ENCODE data around the gene RGS9. TPM values are rescaled to one million over a fixed set of nuclear protein-coding genes. Genes with fewer than 3 reads are reported as not detected.

Gene RGS9
- total RNA-seq, 2 experiments from 2014 or later = 1.6 to 1.8 TPM

DNA sequence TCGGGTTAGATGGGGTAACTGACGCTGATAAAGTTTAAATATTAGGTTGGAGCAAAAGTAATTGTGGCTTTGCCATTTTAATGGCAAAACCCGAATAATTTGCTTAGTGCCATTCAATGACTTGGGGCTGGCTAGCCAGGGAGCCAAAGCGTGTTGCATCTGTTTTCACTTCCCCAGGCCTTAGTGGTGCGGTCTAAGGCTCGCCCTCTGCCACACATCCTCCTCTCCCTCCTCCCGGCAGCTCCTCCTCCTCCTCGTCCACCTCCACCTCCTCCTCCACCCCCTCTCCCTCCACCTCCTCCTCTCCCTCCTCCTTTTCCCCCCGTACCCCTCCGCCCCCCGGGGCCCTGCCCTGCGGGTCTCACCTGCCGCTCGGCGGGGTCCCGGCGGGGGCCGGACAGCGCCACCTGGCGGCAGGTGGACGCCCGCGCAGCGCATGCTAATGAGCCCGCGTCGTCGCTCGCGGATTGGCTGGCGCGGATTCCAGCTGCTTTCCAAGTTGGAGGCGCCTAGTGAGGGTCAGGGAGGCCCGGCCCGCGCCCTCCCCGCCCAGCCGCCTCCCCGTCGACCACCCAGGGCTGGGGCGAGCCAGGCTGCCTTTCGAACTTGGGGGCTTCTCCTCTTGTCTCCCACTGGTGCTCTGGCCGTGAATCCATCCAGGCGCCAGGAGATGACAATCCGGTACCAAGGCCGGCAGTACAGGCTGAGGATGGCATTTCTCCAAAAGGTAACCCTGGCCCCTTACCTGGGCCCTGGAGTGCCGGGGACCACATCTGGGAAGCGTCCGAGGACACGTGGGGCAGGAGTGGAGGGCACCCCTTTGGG is 36.6 kb upstream of the RGS9 start:
- ChIA-PET POLR2A (interaction anchor here (0.7 to 1.1 kb wide), 3 partner anchors 115 to 129 kb away, joined by 4 read pairs; no protein-coding TSS in a partner anchor), CTCF (interaction anchor here (0.6 to 4.1 kb wide), 37 partner anchors 10 to 158 kb away, joined by 3 to 33 read pairs (median 3); partner anchors contain the start of gene RGS9)
- Mint-ChIP-seq H3K27ac (peak overlapping the region; percentile 96), H3K9me3 (ENCODE audit: low read depth) (no peaks in the 10 kb centered on the region), H3K36me3 (ENCODE audit: low read depth) (no peaks in the 10 kb centered on the region), H3K4me1 (peaks cover 24% of the 10 kb centered on the region), H3K27me3 (peaks cover 2% of the 10 kb centered on the region), H3K4me3 (peak overlapping the region; percentile 78)
- DNase-seq = peak; percentile 87
- intact Hi-C loops (cut with DNase I, micrococcal nuclease) = loop anchor here (1.0 to 5.0 kb wide), 17 partner anchors 23 to 322 kb away; partner anchors contain the start of genes GNA13 (in 1 of the 2), LRRC37A3 (in 1 of the 2) and RGS9 (in 1 of the 2)
- peak; percentile 70 for ATAC-seq

- Mint-ChIP-seq H3K27me3 (peaks cover 2% of the 10 kb centered on the region), H3K4me1 (peaks cover 17% of the 10 kb centered on the region), H3K27ac (no peak overlapping the region), H3K4me3 (peak overlapping the region; percentile 78), H3K36me3 (ENCODE audit: low read depth) (no peaks in the 10 kb centered on the region), H3K9me3 (ENCODE audit: low read depth) (no peaks in the 10 kb centered on the region)
- ChIA-PET POLR2A (no interaction called here), CTCF (interaction anchor here (0.5 to 4.1 kb wide), 18 partner anchors 13 to 1436 kb away, joined by 3 to 33 read pairs (median 3); partner anchors contain the start of gene RGS9)
- intact Hi-C loops (cut with DNase I, micrococcal nuclease) = loop anchor here (2.0 to 5.0 kb wide), 4 partner anchors 97 to 323 kb away; no protein-coding TSS in a partner anchor
- ATAC-seq = no peak
- DNase-seq = no peak
Observed at GRCh38 chr17:65101371-65101770, 35.8 kb upstream of the RGS9 start.

GRCh38 chr17:65102235-65102634 is 34.9 kb upstream of the RGS9 start:
- no peaks in the 10 kb centered on the region for H3K9me3 Mint-ChIP-seq (ENCODE audit: low read depth)
- peaks cover 15% of the 10 kb centered on the region for H3K4me1 Mint-ChIP-seq
- ChIA-PET POLR2A (no interaction called here), CTCF (interaction anchor here (0.6 to 2.9 kb wide), 3 partner anchors 16 to 140 kb away, joined by 3 to 26 read pairs (median 3); no protein-coding TSS in a partner anchor)
- intact Hi-C loops (cut with DNase I, micrococcal nuclease) = loop anchor here in 1 of 2 experiments (5.0 kb wide), 1 partner anchor 175 kb away; no protein-coding TSS in a partner anchor
- ATAC-seq = no peak
- no peak overlapping the region for H3K27ac Mint-ChIP-seq
- H3K27me3 Mint-ChIP-seq = peaks cover 2% of the 10 kb centered on the region
- no peak overlapping the region for H3K4me3 Mint-ChIP-seq
- DNase-seq = no peak
- H3K36me3 Mint-ChIP-seq (ENCODE audit: low read depth) = no peaks in the 10 kb centered on the region

GRCh38 chr17:65102788-65103187 is 34.4 kb upstream of the RGS9 start:
- intact Hi-C loops (cut with DNase I, micrococcal nuclease) = loop anchor here in 1 of 2 experiments (5.0 kb wide), 1 partner anchor 175 kb away; no protein-coding TSS in a partner anchor
- ChIA-PET POLR2A (no interaction called here), CTCF (interaction anchor here (0.6 kb wide), 2 partner anchors 41 to 684 kb away, joined by 3 to 4 read pairs; no protein-coding TSS in a partner anchor)
- Mint-ChIP-seq H3K36me3 (ENCODE audit: low read depth) (no peaks in the 10 kb centered on the region), H3K9me3 (ENCODE audit: low read depth) (no peaks in the 10 kb centered on the region), H3K4me1 (peaks cover 15% of the 10 kb centered on the region), H3K27me3 (peaks cover 2% of the 10 kb centered on the region), H3K27ac (no peak overlapping the region), H3K4me3 (no peak overlapping the region)
- ATAC-seq (no peak), DNase-seq (no peak)

DNA sequence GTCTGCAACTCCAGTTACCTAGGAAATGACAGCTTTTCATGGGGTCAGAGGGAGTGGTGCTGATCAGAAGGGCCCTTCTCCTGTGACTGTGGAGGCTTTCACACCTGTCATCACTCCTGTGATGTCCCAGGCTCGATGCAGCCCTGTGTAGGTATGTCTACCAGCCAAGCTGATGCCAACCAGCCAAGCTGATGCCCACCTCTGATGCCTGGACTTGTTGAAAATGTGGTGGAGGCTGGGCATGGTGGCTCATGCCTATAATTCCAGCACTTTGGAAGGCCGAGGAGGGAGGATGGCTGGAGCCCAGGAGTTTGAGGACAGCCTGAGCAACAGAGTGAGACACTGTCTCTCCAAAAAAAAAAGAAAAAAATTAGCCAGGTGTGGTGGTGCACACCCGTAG is 33.7 kb upstream of the RGS9 start:
- ChIA-PET CTCF (interaction anchor here (0.6 to 1.3 kb wide), 4 partner anchors 9 to 685 kb away, joined by 3 to 5 read pairs (median 4); no protein-coding TSS in a partner anchor), POLR2A (no interaction called here)
- ATAC-seq (no peak), DNase-seq (no peak)
- H3K4me1 Mint-ChIP-seq = peaks cover 15% of the 10 kb centered on the region
- intact Hi-C loops (cut with DNase I, micrococcal nuclease) = loop anchor here in 1 of 2 experiments (5.0 kb wide), 1 partner anchor 176 kb away; no protein-coding TSS in a partner anchor
- H3K9me3 Mint-ChIP-seq (ENCODE audit: low read depth) = no peaks in the 10 kb centered on the region
- peaks cover 2% of the 10 kb centered on the region for H3K27me3 Mint-ChIP-seq
- no peak overlapping the region for H3K4me3 Mint-ChIP-seq
- no peak overlapping the region for H3K27ac Mint-ChIP-seq
- no peaks in the 10 kb centered on the region for H3K36me3 Mint-ChIP-seq (ENCODE audit: low read depth)

- ChIA-PET POLR2A (no interaction called here), CTCF (interaction anchor here (0.7 to 1.3 kb wide), 3 partner anchors 9 to 22 kb away, joined by 3 to 5 read pairs (median 3); no protein-coding TSS in a partner anchor)
- H3K27me3 Mint-ChIP-seq = peaks cover 2% of the 10 kb centered on the region
- intact Hi-C loops (cut with DNase I, micrococcal nuclease) = loop anchor here in 1 of 2 experiments (5.0 kb wide), 1 partner anchor 177 kb away; no protein-coding TSS in a partner anchor
- H3K4me3 Mint-ChIP-seq = no peak overlapping the region
- H3K4me1 Mint-ChIP-seq = peaks cover 15% of the 10 kb centered on the region
- ATAC-seq (no peak), DNase-seq (no peak)
- no peaks in the 10 kb centered on the region for H3K36me3 Mint-ChIP-seq (ENCODE audit: low read depth)
- H3K27ac Mint-ChIP-seq = no peak overlapping the region
- H3K9me3 Mint-ChIP-seq (ENCODE audit: low read depth) = no peaks in the 10 kb centered on the region
Observed at GRCh38 chr17:65103896-65104295, 33.3 kb upstream of the RGS9 start.

DNA sequence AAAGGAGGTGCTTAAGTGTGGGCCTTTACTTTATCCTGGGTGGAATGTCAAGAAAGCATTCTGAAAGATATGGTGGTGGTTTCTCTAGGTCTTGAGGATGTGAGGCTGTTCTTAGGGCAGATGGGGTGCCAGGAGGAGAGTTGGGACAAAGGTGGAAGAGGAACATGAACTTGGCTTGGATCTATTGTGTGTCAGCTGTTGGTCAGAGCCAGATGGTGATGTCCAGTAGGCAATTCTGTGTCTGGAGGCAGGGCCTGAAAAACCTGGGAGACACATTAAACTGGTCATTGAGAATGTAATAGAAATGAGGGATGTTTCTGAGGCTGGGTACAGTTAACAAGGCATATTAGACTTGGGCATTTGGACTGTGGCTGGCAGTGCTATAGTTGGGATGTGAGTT is 32.6 kb upstream of the RGS9 start:
- Mint-ChIP-seq H3K27ac (no peak overlapping the region), H3K36me3 (ENCODE audit: low read depth) (no peaks in the 10 kb centered on the region), H3K4me1 (peaks cover 10% of the 10 kb centered on the region), H3K9me3 (ENCODE audit: low read depth) (no peaks in the 10 kb centered on the region), H3K27me3 (peaks cover 2% of the 10 kb centered on the region), H3K4me3 (no peak overlapping the region)
- ATAC-seq (no peak), DNase-seq (no peak)
- POLR2A ChIA-PET = no interaction called here
- intact Hi-C loops (cut with DNase I, micrococcal nuclease) = loop anchor here in 1 of 2 experiments (5.0 kb wide), 1 partner anchor 177 kb away; no protein-coding TSS in a partner anchor
- CTCF ChIA-PET = interaction anchor here (1.3 kb wide), 1 partner anchor 10 kb away, joined by 5 read pairs; no protein-coding TSS in a partner anchor

DNA sequence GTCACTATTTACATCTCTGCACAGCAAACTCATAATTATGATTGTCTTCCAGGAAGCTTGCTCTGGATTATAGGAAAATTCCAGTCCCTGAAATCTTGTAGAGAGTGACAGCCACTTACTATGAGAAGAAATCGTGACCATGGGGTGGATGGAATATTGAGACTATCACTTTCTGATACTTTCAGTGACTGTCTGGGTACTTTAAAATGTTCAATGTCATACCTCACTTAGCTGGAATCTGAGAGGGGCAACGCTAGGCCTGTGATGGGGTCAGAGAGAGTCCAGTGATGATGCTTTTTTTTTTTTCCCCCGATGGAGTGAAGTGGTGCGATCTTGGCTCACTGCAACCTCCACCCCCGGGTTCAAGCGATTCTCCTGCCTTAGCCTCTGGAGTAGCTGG is 32.2 kb upstream of the RGS9 start:
- intact Hi-C loops (cut with DNase I, micrococcal nuclease) = loop anchor here in 1 of 2 experiments (5.0 kb wide), 1 partner anchor 178 kb away; no protein-coding TSS in a partner anchor
- Mint-ChIP-seq H3K27ac (no peak overlapping the region), H3K4me1 (peaks cover 7% of the 10 kb centered on the region), H3K36me3 (ENCODE audit: low read depth) (no peaks in the 10 kb centered on the region), H3K4me3 (no peak overlapping the region), H3K9me3 (ENCODE audit: low read depth) (no peaks in the 10 kb centered on the region), H3K27me3 (peaks cover 2% of the 10 kb centered on the region)
- DNase-seq = no peak
- ChIA-PET CTCF (no interaction called here), POLR2A (no interaction called here)
- ATAC-seq = no peak

- H3K4me1 Mint-ChIP-seq = no peaks in the 10 kb centered on the region
- H3K36me3 Mint-ChIP-seq (ENCODE audit: low read depth) = no peaks in the 10 kb centered on the region
- intact Hi-C loops (cut with DNase I, micrococcal nuclease) = no loop called here
- CTCF ChIA-PET = interaction anchor here (1.0 kb wide), 1 partner anchor 29 kb away, joined by 4 read pairs; the partner anchor contains the start of gene RGS9
- H3K27me3 Mint-ChIP-seq = peaks cover 2% of the 10 kb centered on the region
- no peak overlapping the region for H3K27ac Mint-ChIP-seq
- no peak overlapping the region for H3K4me3 Mint-ChIP-seq
- POLR2A ChIA-PET = interaction anchor here (0.6 kb wide), 1 partner anchor 441 kb away, joined by 3 read pairs; no protein-coding TSS in a partner anchor
- no peaks in the 10 kb centered on the region for H3K9me3 Mint-ChIP-seq (ENCODE audit: low read depth)
- ATAC-seq (no peak), DNase-seq (no peak)
Observed at GRCh38 chr17:65108152-65108551, 29.0 kb upstream of the RGS9 start.

DNA sequence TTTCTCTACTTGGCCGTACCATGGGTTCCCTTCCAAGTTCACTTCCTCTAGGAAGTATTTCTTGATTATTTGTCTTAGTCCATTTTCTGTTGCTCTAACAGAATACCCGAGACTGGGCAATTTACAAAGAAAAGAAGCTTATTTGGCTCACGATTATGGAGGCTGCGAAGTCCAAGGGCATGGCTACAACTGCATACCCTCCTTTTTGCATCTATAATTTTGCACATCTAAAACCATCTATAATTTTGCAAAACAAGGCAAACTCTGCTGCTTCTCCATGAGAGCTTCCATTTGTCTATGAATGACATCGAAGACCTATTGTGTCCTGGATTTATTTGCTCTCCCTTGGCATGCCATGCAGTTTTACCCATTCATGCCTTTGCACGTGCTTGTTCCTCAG is 27.6 kb upstream of the RGS9 start:
- ChIA-PET POLR2A (no interaction called here), CTCF (interaction anchor here (0.6 to 1.2 kb wide), 2 partner anchors 10 to 107 kb away, joined by 3 read pairs; no protein-coding TSS in a partner anchor)
- intact Hi-C loops (cut with DNase I, micrococcal nuclease) = no loop called here
- ATAC-seq (no peak), DNase-seq (no peak)
- no peak overlapping the region for H3K27ac Mint-ChIP-seq
- no peaks in the 10 kb centered on the region for H3K9me3 Mint-ChIP-seq (ENCODE audit: low read depth)
- H3K4me1 Mint-ChIP-seq = no peaks in the 10 kb centered on the region
- peaks cover 2% of the 10 kb centered on the region for H3K27me3 Mint-ChIP-seq
- no peaks in the 10 kb centered on the region for H3K36me3 Mint-ChIP-seq (ENCODE audit: low read depth)
- no peak overlapping the region for H3K4me3 Mint-ChIP-seq

GRCh38 chr17:65109990-65110680 is 27.0 kb upstream of the RGS9 start:
- no peaks in the 10 kb centered on the region for H3K36me3 Mint-ChIP-seq (ENCODE audit: low read depth)
- no peak for DNase-seq
- no peak for ATAC-seq
- no peak overlapping the region for H3K4me3 Mint-ChIP-seq
- H3K27me3 Mint-ChIP-seq = peaks cover 2% of the 10 kb centered on the region
- POLR2A ChIA-PET = no interaction called here
- CTCF ChIA-PET = interaction anchor here (1.2 kb wide), 1 partner anchor 10 kb away, joined by 3 read pairs; no protein-coding TSS in a partner anchor
- intact Hi-C loops (cut with DNase I, micrococcal nuclease) = no loop called here
- H3K4me1 Mint-ChIP-seq = no peaks in the 10 kb centered on the region
- no peak overlapping the region for H3K27ac Mint-ChIP-seq
- no peaks in the 10 kb centered on the region for H3K9me3 Mint-ChIP-seq (ENCODE audit: low read depth)
